Fibroblast of skin of left biceps (primary cell): ENCODE results near the gene RNF130.

Experiments
- DNase-seq, 2 experiments: peaks; one replicate each; pipeline ENCODE4 v3.0.0-alpha.2; 2013; ENCODE audit warnings: low read depth in 2 of 2

RNF130 gene

GRCh38 chr5:180054226-180054625 lies 17.3 kb downstream of the RNF130 start:
- DNase-seq = no peak

- DNase-seq = no peak
Measured at GRCh38 chr5:180053061-180053602, 18.4 kb downstream of the RNF130 start.

GRCh38 chr5:180052211-180052818 lies 19.2 kb downstream of the RNF130 start:
- no peak for DNase-seq

GRCh38 chr5:180050121-180050940 lies 21.2 kb downstream of the RNF130 start:
- no peak for DNase-seq

- DNase-seq = no peak
Measured at GRCh38 chr5:180049185-180049548, 22.4 kb downstream of the RNF130 start.

GRCh38 chr5:180047667-180048066 lies 23.9 kb downstream of the RNF130 start:
- DNase-seq = no peak

GRCh38 chr5:180046656-180047055 lies 24.9 kb downstream of the RNF130 start:
- DNase-seq = no peak

- DNase-seq = no peak
Measured at GRCh38 chr5:180045889-180046499, 25.6 kb downstream of the RNF130 start.

GRCh38 chr5:180043377-180043776 lies 28.2 kb downstream of the RNF130 start:
- no peak for DNase-seq

GRCh38 chr5:180041301-180042274 lies 30.0 kb downstream of the RNF130 start:
- DNase-seq = no peak

- DNase-seq = no peak
Measured at GRCh38 chr5:180040287-180041214, 31.0 kb downstream of the RNF130 start.

GRCh38 chr5:180035206-180035931 lies 36.2 kb downstream of the RNF130 start:
- no peak for DNase-seq

- no peak for DNase-seq
Measured at GRCh38 chr5:180034564-180034963, 37.0 kb downstream of the RNF130 start.

GRCh38 chr5:180027459-180028089 lies 44.0 kb downstream of the RNF130 start:
- DNase-seq = no peak

- no peak for DNase-seq
Measured at GRCh38 chr5:180026734-180027458, 44.7 kb downstream of the RNF130 start.

- DNase-seq = no peak
Measured at GRCh38 chr5:180026320-180026719, 45.2 kb downstream of the RNF130 start.

GRCh38 chr5:180021900-180022299 lies 49.7 kb downstream of the RNF130 start:
- no peak for DNase-seq

- DNase-seq = no peak
Measured at GRCh38 chr5:180020176-180020575, 51.4 kb downstream of the RNF130 start.
